PC-3 (cell line): ENCODE measurements around the gene ADAM19.

Experiments used
- EZH2 ChIP-seq: fragments of 300-600 bp; sonication (generic); IDR thresholded peaks from one replicate; pipeline ENCODE4 v1.6.1; 2017; ENCODE audit warnings: antibody characterized with exemption, mild to moderate bottlenecking, low read length; ENCODE audit not compliant: unreplicated experiment
- EZH2phosphoT487 ChIP-seq: fragments of 300-600 bp; sonication (generic); IDR thresholded peaks from 2 replicates; pipeline ENCODE4 v1.6.1; 2018; ENCODE audit warnings: mild to moderate bottlenecking, antibody characterized with exemption, low read length, borderline replicate concordance
- TF ChIP-seq, protein P1 (sequence below): fragments of 300-600 bp; sonication (generic); conservative IDR thresholded peaks from 2 replicates; pipeline ENCODE4 v1.5.1; 2017; ENCODE audit warnings: antibody characterized with exemption, low read depth, mild to moderate bottlenecking, low read length

DNA sequence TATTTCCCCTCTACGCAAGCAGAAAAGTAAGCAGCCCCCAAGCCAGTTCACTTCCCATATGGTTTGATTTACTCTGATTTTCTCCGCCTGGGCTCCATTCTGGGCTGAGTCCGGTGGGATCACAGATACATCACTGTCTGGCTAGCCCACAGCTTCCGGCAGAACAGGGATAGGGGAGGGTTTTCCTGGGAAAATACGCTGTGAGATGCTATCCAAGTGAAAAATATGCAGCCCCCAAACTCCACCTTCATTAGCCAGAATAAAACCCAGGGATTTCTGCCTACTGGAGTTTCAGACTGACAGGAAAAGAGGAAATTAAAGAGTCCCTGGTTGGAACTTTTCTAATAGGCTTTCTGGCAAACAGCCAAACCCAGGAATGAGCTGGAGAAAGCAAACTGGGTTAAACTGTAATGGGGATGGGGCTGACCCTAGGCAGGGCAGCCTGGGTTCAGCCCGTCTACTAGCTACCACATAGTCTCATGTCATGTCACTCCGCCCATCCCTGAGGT is 132.5 kb downstream of the ADAM19 start:
- TF ChIP-seq, protein P1, sequence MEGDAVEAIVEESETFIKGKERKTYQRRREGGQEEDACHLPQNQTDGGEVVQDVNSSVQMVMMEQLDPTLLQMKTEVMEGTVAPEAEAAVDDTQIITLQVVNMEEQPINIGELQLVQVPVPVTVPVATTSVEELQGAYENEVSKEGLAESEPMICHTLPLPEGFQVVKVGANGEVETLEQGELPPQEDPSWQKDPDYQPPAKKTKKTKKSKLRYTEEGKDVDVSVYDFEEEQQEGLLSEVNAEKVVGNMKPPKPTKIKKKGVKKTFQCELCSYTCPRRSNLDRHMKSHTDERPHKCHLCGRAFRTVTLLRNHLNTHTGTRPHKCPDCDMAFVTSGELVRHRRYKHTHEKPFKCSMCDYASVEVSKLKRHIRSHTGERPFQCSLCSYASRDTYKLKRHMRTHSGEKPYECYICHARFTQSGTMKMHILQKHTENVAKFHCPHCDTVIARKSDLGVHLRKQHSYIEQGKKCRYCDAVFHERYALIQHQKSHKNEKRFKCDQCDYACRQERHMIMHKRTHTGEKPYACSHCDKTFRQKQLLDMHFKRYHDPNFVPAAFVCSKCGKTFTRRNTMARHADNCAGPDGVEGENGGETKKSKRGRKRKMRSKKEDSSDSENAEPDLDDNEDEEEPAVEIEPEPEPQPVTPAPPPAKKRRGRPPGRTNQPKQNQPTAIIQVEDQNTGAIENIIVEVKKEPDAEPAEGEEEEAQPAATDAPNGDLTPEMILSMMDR, result no peak
- TF ChIP-seq EZH2 (no peak), EZH2phosphoT487 (no peak)
